Retinal pigment epithelial cell (primary cell): ENCODE data around the gene DENND2D.

Experiments
- DNase-seq: peaks from one replicate; pipeline ENCODE4 v3.0.0-alpha.2; 2010; ENCODE audit warnings: low read depth
- H3K4me3 ChIP-seq: 2 replicates; pipeline ENCODE4 v1.5.1; 2011; ENCODE audit warnings: mild to moderate bottlenecking, low read length, control low read depth, moderate library complexity
- TF ChIP-seq, protein P1 (sequence below): conservative IDR thresholded peaks from 2 replicates; pipeline ENCODE4 v1.5.1; 2011; ENCODE audit warnings: low read depth, low read length, control low read depth, inconsistent platforms

Gene DENND2D

DNA sequence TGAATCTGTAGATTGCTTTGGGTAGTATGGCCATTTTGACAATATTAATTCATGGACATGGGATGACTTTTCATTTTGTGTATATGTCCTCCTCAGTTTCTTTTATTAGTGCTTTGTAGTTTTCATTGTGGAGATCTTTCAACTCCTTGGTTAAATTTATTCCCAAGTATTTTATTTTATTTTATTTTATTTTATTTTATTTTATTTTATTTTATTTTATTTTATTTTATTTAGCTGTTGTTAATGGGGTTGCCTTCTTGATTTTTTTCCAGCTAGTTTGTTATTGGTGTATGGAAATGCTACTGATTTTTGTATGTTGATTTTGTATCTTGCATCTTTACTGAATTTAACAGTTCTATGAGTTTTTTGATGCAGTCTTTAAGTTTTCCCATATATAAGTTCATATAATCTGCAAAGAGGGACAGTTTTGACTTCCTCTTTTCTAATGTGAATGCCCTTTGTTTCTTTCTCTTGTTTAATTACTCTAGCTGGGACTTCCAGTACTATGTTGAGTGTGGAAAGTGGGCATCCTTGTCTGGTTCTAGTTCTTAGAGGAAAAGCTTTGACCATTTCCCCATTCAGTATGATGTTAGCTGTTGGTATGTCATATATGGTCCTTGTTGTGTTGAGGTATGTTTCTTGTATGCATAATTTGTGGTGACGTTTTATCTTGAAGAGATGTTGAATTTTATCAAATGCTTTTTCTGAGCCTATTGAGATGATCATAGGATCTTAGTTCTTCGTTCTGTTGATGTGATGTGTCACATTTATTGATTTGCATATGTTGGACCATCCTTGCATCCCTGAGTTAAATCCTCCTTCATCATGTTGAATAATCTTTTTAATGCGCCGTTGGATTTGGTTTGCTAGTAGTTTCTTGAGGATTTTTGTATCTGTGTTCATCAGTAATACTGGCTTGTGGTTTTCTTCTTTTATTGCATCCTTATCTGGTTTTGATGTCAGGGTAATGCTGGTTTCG, 46.1 kb downstream of the DENND2D start:
- DNase-seq = no peak
- no peak overlapping the region for H3K4me3 ChIP-seq
- TF ChIP-seq, protein P1, sequence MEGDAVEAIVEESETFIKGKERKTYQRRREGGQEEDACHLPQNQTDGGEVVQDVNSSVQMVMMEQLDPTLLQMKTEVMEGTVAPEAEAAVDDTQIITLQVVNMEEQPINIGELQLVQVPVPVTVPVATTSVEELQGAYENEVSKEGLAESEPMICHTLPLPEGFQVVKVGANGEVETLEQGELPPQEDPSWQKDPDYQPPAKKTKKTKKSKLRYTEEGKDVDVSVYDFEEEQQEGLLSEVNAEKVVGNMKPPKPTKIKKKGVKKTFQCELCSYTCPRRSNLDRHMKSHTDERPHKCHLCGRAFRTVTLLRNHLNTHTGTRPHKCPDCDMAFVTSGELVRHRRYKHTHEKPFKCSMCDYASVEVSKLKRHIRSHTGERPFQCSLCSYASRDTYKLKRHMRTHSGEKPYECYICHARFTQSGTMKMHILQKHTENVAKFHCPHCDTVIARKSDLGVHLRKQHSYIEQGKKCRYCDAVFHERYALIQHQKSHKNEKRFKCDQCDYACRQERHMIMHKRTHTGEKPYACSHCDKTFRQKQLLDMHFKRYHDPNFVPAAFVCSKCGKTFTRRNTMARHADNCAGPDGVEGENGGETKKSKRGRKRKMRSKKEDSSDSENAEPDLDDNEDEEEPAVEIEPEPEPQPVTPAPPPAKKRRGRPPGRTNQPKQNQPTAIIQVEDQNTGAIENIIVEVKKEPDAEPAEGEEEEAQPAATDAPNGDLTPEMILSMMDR = no peak

DNA sequence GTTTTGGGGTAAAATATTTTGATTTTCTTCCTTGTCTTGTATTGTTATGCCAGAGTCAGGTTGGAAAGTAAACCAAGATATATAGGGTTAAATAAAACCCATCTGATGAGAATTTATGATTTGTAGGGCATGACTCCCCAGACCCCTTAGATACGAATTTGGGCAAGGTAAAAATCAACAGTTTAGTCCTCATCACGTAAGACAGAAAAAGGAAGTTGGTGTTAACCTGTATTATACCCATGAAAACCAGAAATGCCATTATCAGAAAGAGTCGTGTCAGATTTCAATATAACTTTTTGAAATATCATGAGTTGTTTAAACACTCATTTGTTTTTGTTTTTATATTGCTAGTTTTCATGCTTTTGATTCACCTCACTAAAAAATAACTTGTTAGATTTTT, 48.6 kb downstream of the DENND2D start:
- TF ChIP-seq, protein P1 = no peak
- no peak for DNase-seq
- no peak overlapping the region for H3K4me3 ChIP-seq

DNA sequence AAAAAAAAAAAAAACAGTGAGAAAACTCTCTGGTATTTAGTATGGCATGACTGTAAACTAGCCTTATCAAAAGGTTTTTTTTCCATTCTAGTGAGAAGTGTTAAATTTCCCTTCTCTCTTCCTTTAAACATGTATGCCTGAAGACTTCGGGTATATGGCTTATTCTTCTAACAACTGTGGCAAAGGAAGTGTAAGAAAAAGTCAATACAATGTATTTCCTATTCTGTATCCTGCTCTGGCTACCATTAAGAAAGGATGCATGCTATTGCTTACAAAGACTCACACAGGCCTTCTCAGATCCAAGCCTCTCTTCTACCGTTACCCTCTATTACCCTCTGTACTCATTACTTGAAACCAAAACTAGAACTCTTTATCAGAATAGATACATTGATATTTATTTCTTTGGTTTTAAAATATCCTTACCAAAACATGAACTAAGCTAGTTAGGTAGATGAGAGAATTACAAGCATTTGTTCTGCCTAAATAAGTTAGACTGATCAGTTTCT, 52.0 kb downstream of the DENND2D start:
- no peak overlapping the region for H3K4me3 ChIP-seq
- TF ChIP-seq, protein P1 = no peak
- DNase-seq = no peak

DNA sequence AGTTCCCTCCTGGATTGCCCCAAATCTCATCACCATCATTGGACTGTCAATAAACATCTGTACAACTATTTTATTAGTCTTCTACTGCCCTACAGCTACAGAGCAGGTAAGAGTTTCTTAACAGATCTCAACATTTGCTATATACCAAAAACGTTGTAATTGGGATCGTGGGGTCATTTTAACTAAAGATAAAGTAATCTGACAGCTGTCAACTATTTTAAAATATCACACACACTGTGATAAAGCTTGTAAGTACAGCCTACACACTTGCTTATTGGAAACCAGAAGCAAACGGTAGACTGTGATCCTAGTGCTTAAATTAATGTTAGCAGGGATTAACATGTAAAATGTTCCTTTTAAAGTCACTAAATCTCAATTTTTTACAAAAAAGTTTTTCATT, 52.5 kb downstream of the DENND2D start:
- no peak overlapping the region for H3K4me3 ChIP-seq
- DNase-seq = no peak
- TF ChIP-seq, protein P1 = no peak

DNA sequence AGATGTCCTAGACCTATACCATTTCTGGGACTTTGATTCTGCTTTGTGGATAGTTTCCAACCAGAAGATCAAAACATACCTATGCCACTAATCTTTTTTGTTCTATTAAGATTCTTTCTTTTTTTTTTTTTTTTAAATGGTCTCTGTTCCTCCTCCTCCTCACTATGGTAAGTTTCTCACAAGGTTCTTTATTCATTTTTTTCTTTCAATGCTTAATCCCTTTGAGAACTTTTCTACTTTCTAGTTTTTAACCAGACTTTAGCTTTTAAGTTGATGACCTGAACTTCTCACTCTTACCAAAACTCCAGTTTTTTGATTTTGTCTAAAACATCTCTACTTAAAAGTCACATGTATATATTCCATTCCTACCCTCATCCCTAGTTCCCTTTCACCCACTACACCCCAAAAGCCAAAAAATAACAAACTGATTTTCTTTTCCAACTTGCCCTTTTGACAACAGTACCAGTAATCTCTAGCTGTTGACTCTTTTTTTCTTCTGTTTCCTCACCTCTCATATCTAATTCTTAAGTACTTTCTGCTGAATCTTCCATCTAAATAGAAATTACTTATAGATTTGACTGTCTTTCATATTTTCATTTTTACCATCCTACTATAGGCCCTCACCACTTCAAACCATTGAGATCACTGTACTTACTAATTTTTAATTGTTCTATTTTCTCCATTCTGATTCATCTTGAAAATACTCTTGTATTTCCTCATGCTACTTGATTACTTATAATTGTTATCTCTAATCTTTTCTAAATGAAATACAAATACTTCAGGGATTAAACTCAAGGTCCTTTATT, 54.3 kb downstream of the DENND2D start:
- TF ChIP-seq, protein P1 = no peak
- H3K4me3 ChIP-seq = no peak overlapping the region
- no peak for DNase-seq

DNA sequence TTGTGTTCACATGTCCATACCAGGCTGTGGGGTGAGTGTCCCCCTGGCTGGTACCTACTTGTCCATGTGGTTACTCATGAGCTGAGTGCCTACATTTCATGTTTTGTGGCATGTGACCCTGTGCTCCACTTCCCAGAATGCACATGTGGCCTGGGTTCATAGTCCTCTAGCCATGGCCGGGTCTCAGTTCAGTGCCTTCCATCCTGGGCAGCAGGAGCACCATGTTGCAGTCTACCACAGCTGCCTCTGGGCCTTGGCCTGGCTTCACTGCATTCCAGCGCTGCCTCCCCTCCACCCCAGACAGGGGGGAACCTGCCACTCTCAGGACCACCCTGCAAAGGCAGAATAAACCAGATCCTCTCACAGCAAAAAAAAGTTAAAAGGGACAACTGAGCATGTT, 54.9 kb downstream of the DENND2D start:
- TF ChIP-seq, protein P1 = no peak
- DNase-seq = no peak
- no peak overlapping the region for H3K4me3 ChIP-seq
